Measurements from ENCODE around the gene HSD17B1.

Gene HSD17B1

GRCh38 chr17:42566883-42567573 is 14.3 kb downstream of the HSD17B1 start, which contains the start of gene MLX:
Gene MLX, plus strand, starts transcription at chr17:42567100. Its CDS starts 25 bp downstream, at chr17:42567125.
- peak; percentile 95 for DNase-seq (ENCODE audit: low spot score)

DNA sequence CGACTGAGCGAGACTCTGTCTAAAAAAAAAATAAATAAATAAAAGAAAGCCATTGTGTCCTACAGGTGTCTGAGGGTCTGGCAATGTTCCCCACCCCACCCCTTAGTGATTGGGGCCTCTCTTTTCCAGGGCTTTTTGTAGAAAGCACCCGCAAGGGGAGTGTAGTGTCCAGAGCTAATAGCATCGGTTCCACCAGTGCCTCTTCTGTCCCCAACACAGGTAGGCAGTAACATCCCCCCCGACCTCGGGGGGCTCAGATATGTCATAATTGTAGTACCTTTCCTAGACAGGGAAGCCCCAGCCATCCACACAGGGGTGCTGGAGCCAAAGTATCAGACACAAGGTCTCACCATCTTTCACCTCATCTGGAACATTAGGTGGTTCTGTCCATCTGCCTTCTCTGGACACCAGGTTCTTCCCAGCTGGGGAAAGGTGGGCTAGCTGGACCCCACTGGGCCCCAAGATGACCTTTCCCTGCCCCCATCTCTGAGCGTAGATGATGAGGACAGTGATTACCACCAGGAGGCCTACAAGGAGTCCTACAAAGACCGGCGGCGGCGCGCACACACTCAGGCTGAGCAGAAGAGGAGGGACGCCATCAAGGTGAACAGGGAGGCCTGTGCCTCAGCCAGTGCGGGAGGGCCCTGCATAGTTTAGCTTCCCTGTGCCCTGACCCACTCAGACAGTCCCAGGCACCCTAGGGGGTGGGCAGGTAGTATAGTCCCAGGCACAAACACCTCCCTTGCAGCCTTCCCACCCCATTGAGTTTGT is 15.8 kb downstream of the HSD17B1 start:
- DNase-seq (ENCODE audit: low spot score) = no peak

DNA sequence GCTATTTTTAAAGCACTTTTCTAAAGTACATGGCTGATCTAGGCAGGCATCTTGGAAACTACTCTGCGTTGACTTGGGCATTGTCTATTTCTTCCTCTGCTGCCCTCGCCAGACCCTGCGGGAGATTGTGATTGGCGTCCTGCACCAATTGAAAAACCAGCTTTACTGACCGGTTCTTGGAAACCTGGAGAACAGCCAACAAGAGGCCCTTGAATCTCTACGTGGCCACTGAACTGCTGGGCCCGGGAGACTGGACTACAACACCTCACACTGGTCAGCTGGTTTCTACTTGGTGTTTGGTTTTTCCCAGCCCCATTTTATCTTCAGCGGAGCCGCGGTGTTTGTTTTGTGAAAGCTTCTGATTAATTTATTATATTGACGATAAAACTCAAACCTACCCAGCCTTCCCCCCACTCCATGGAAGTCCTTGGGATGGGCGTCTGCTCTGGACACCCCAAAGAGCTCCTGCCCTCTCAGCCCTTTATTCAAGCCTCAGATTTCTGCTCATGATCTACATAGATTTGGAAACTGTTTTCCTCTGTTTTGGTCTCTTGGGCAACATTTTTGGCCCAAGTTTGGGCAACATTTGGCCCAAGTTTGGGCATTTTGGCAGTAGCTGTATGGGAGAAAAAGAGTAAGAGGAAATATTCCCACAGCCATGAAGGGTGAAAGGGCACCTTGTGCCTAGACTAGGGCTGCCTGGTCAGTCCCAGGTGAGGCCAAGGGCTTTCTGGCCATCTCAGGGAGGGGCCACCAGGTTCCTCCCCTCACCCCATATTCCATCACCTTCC is 18.9 kb downstream of the HSD17B1 start:
- no peak for DNase-seq (ENCODE audit: low spot score)

GRCh38 chr17:42573095-42573494 is 20.4 kb downstream of the HSD17B1 start:
- no peak for DNase-seq (ENCODE audit: low spot score)

DNA sequence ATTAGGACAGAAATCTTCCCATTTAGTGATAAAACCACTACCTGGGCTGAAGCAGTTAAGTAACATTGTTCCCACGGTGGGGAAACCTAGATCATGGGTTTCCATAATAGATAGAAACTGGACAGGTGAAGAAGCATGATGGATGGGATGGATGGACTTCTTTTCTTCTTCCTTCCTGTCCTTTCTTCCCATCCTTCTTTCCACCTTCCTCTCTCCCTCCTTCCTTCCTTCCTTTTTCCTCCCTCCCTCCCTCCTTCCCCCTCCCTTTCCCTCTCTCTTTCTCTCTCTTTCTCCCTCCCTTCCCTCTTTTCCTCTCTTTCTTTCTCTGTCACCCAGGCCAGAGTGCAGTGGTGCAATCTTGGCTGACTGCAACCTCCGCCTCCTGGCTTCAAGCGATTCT is 21.7 kb downstream of the HSD17B1 start:
- DNase-seq (ENCODE audit: low spot score) = no peak

- DNase-seq (ENCODE audit: low spot score) = no peak
Observed at GRCh38 chr17:42577140-42577531, 24.4 kb downstream of the HSD17B1 start.

DNA sequence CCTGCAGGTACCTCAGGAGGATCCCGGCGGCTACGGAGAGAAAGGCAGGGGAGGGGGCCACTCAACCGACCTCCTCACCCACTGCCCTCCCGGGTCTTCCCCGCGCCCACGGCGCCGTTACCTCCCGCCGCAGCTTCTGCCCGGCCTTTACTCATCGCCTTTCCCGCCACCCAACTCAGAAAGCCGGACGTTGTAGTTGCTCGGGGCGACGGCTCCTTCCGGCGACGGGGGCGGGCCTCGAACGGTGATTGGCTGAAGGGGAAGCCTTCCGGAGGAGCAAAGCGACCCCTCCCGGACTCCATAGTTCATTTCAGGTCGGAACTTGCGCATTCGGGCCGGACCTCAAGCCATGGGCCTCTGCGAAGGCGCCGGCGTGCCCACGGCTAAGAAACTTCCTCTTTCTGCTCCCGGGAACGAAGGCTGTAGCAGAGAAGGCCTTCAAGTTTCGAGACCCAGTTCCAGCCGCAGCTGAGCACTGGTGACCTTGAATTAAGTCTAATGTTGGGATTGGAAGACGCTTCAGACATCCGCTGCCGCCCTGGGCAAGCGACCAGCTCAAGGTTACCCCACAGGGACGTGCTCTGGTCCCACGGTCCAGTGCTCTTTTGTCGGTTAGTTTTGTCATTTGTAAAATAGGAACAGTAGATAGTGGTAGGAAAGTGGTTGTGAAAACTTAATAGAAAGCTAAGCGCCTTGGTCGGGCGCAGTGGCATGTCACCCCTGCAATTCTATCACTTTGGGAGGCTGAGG is 25.0 kb downstream of the HSD17B1 start, which contains the start of gene PSMC3IP:
Gene PSMC3IP, minus strand, starts transcription at position 198 of the 750 bp plus-strand sequence. Its CDS starts 43 bp downstream, at position 155.
- DNase-seq (ENCODE audit: low spot score) = peak; percentile 95

DNA sequence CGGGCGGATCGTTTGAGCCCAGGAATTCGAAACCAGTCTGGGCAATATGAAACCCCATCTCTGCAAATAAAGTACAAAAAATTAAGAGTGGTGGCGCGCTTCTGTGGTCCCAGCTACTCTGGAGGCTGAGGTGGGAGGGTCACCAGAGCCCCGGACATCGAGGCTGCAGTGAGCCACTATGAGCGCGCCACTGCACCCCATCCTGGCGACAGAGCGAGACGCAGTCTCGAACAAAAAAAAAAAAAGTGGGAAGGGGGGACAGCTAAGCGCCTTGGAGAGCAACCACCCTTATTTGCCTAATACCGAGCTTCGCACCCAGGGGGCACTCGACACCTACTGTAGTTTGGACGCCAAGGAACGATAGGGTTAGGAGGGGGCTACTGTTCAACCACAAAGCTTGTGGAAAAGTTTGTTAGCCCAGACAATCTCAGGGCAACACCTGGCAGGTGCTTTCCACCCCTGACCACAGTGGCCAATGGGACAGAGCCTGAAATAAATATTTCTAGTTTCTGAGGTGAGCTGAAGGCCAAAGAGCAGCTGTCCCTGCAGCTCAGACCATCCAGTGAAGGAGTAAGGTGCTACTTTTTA is 25.7 kb downstream of the HSD17B1 start:
- peak; percentile 77 for DNase-seq (ENCODE audit: low spot score)

- DNase-seq (ENCODE audit: low spot score) = no peak
Observed at GRCh38 chr17:42579794-42580551, 27.2 kb downstream of the HSD17B1 start.

DNA sequence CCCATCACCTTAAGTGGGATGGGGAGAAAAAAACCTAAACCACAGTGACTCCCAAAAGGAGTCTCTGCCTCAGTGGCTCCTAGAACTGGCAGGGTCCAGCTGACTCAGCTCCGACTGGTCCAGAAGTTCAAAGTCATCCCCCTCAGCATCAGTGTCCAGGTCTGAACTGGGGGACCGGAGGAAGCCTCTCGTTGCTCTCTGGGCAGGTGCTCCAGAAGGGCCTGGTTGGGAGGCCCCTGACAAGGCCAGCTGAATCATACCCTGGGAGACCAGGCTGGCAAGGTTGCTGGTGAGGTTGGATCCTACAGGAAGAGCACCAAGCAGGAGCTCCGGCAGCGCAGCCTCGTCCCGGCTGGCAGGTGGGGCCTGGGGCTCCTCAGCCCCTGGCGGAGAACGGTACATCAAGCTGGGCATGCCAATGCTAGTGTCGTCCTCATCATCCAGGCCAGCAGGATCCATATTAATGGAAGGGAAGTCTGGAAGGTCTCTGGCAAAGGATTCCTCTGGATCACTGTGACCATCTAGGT is 29.1 kb downstream of the HSD17B1 start:
- DNase-seq (ENCODE audit: low spot score) = no peak

DNA sequence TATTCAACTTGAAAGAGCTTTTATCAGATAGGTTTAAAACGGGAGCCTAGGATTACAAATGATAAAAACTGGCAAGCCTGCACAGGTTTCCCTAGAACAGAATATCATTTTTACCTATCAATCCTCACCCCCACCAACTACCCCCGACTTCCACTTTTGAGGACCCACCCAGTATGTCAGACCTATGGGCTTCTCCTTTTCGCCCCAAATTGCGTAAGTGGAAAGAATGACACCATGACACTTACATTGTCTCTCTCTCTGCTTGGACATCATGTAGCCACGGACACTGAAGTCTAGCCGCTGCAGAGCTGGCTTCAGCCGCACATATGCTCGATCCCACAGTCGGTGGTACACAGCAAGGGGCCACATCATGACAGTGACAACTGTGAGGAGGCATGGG is 32.2 kb downstream of the HSD17B1 start:
- no peak for DNase-seq (ENCODE audit: low spot score)

GRCh38 chr17:42585353-42585752 is 32.6 kb downstream of the HSD17B1 start:
- no peak for DNase-seq (ENCODE audit: low spot score)

GRCh38 chr17:42586514-42587230 is 33.9 kb downstream of the HSD17B1 start:
- no peak for DNase-seq (ENCODE audit: low spot score)

GRCh38 chr17:42590886-42591285 is 38.2 kb downstream of the HSD17B1 start:
- DNase-seq (ENCODE audit: low spot score) = no peak

DNA sequence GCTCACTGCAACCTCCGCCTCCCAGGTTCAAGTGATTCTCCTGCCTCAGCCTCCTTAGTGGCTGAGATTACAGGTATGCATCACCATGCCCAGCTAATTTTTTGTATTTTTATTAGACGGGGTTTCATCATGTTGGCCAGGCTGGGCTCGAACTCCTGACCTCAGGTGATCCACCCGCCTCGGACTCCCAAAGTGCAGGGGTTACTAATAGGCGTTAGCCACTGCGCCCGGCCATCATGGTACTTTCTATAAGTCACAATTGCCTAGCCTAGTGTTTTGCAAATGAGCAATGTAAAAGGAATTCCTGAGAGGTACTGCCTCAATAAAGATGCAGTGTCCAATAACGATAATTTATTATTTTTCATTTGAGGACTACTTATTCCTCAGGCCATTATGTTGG is 38.7 kb downstream of the HSD17B1 start:
- no peak for DNase-seq (ENCODE audit: low spot score)

GRCh38 chr17:42596386-42596785 is 43.7 kb downstream of the HSD17B1 start:
- no peak for DNase-seq (ENCODE audit: low spot score)

DNA sequence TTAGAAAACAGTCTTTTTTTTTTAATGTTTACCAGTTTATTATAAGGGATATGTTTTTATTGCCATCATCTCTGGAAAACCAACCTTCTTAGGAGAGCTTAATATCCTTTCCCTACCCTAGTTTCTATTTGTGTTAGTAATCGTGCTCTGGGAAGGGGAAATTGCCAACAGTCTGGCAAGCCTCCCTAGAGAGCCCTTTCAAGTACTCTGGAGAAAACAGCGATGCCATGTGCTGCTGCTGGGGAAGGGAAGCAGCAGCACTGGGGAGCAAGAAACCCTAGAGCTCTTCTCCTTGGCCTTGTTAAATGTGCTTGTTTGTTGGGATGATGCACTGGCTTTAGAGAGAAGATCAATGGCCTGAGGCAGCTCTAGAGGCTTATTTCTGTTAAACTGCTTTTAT is 46.2 kb downstream of the HSD17B1 start:
- no peak for DNase-seq (ENCODE audit: low spot score)

- no peak for DNase-seq (ENCODE audit: low spot score)
Observed at GRCh38 chr17:42603318-42603717, 50.6 kb downstream of the HSD17B1 start.
